ENCODE measurements around the gene CROT. TPM values are rescaled to one million over a fixed set of nuclear protein-coding genes. Genes with fewer than 3 reads are reported as not detected.
"Not testable (repeated sequence)": the region's sequence is repeated elsewhere in the genome, so short reads cannot be mapped to it uniquely, and the experiment has no call there.

CROT gene
- total RNA-seq, 1 donor from 2014 or later: 9.5 TPM

GRCh38 chr7:87316097-87316700, 29.3 kb upstream of the CROT start:
- Histone ChIP-seq H3K27me3 (ENCODE audit: low read depth) (no peaks in the 10 kb centered on the region), H3K4me1 (no peaks in the 10 kb centered on the region), H3K27ac (no peak overlapping the region), H3K4me3 (no peak overlapping the region), H3K36me3 (no peaks in the 10 kb centered on the region), H3K9me3 (no peaks in the 10 kb centered on the region)
- TF ChIP-seq CTCF (IDR thresholded peaks at IDR 0.05): no peak
- DNase-seq (no peak), ATAC-seq (no peak)
- intact Hi-C loops (cut with DNase I): no loop called here

GRCh38 chr7:87316846-87317552, 28.5 kb upstream of the CROT start:
- no peaks in the 10 kb centered on the region for H3K27me3 ChIP-seq (ENCODE audit: low read depth)
- intact Hi-C loops (cut with DNase I): no loop called here
- no peak overlapping the region for H3K4me3 ChIP-seq
- ATAC-seq (no peak), DNase-seq (no peak)
- TF ChIP-seq CTCF (IDR thresholded peaks at IDR 0.05): no peak
- no peaks in the 10 kb centered on the region for H3K36me3 ChIP-seq
- H3K27ac ChIP-seq: no peak overlapping the region
- H3K4me1 ChIP-seq: no peaks in the 10 kb centered on the region
- H3K9me3 ChIP-seq: no peaks in the 10 kb centered on the region

GRCh38 chr7:87317691-87318245, 27.7 kb upstream of the CROT start:
- intact Hi-C loops (cut with DNase I): no loop called here
- ATAC-seq (no peak), DNase-seq (no peak)
- H3K27ac ChIP-seq: no peak overlapping the region
- H3K4me3 ChIP-seq: no peak overlapping the region
- no peak for TF ChIP-seq CTCF (IDR thresholded peaks at IDR 0.05)
- no peaks in the 10 kb centered on the region for H3K27me3 ChIP-seq (ENCODE audit: low read depth)
- H3K36me3 ChIP-seq: no peaks in the 10 kb centered on the region
- H3K9me3 ChIP-seq: no peaks in the 10 kb centered on the region
- H3K4me1 ChIP-seq: no peaks in the 10 kb centered on the region

GRCh38 chr7:87318741-87319140, 26.7 kb upstream of the CROT start:
- no peaks in the 10 kb centered on the region for H3K36me3 ChIP-seq
- TF ChIP-seq CTCF (IDR thresholded peaks at IDR 0.05): no peak
- ATAC-seq (no peak), DNase-seq (no peak)
- no peak overlapping the region for H3K27ac ChIP-seq
- no peaks in the 10 kb centered on the region for H3K4me1 ChIP-seq
- H3K27me3 ChIP-seq (ENCODE audit: low read depth): no peaks in the 10 kb centered on the region
- intact Hi-C loops (cut with DNase I): no loop called here
- H3K9me3 ChIP-seq: peaks cover 5% of the 10 kb centered on the region
- no peak overlapping the region for H3K4me3 ChIP-seq

GRCh38 chr7:87319154-87319581, 26.3 kb upstream of the CROT start:
- H3K36me3 ChIP-seq; DNase-seq; H3K4me3 ChIP-seq; H3K27ac ChIP-seq; H3K4me1 ChIP-seq; ATAC-seq; H3K27me3 ChIP-seq (ENCODE audit: low read depth); intact Hi-C loops (cut with DNase I); H3K9me3 ChIP-seq: not testable (repeated sequence)

- H3K4me1 ChIP-seq: no peaks in the 10 kb centered on the region
- intact Hi-C loops (cut with DNase I): no loop called here
- no peak for DNase-seq
- H3K27ac ChIP-seq: no peak overlapping the region
- no peak overlapping the region for H3K4me3 ChIP-seq
- H3K9me3 ChIP-seq: peaks cover 16% of the 10 kb centered on the region
- H3K36me3 ChIP-seq: no peaks in the 10 kb centered on the region
- ATAC-seq: no peak
- no peak for TF ChIP-seq CTCF (IDR thresholded peaks at IDR 0.05)
- H3K27me3 ChIP-seq (ENCODE audit: low read depth): no peaks in the 10 kb centered on the region
Observed at GRCh38 chr7:87322912-87323311, 22.6 kb upstream of the CROT start.
